Breast epithelium (tissue), 3 donors: ENCODE results near the gene IP6K3.

Source experiments
- CTCF ChIP-seq, 3 donors: fragments of 450-650 bp; IDR thresholded peaks; one replicate each; pipeline ENCODE4 v1.5.1; 2016 to 2017; ENCODE audit warnings: antibody characterized with exemption in 3 of 3, mild to moderate bottlenecking in 3 of 3, moderate library complexity in 3 of 3
- POLR2A ChIP-seq: fragments of 450-650 bp; IDR thresholded peaks from one replicate; pipeline ENCODE4 v1.6.1; 2016; ENCODE audit warnings: antibody characterized with exemption, mild to moderate bottlenecking, moderate library complexity
- POLR2AphosphoS5 ChIP-seq, 3 donors: sonication (generic); formaldehyde crosslinking; IDR thresholded peaks; one replicate each; pipeline ENCODE4 v1.6.1; 2017; ENCODE audit warnings: antibody characterized with exemption in 3 of 3

- TF ChIP-seq CTCF (IDR thresholded peaks at IDR 0.05) (no peak), POLR2A (no peak), POLR2AphosphoS5 (IDR thresholded peaks at IDR 0.05) (no peak)
Measured at GRCh38 chr6:33791620-33792019, 44.9 kb upstream of the IP6K3 start.
